NCI-H2227 (cell line): Measurements from ENCODE around the gene COG5.
A peak's percentile ranks its signal among the peaks of the same experiment; 100 is the strongest.
"Not testable (repeated sequence)": the region's sequence is repeated elsewhere in the genome, so short reads cannot be mapped to it uniquely, and the experiment has no call there.

Source experiments
- DNase-seq: peaks from one replicate; lab custom pipeline; 2025; ENCODE audit not compliant: unreplicated experiment; lab: John Stamatoyannopoulos, UW

The COG5 gene

GRCh38 chr7:107167483-107168232 is 396.1 kb downstream of the COG5 start:
- peak; percentile 67 for DNase-seq

GRCh38 chr7:107166736-107167426 is 396.8 kb downstream of the COG5 start:
- no peak for DNase-seq

GRCh38 chr7:107165341-107165740 is 398.4 kb downstream of the COG5 start:
- no peak for DNase-seq

- DNase-seq = no peak
Measured at GRCh38 chr7:107164092-107164491, 399.6 kb downstream of the COG5 start.

GRCh38 chr7:107162475-107162874 is 401.2 kb downstream of the COG5 start:
- DNase-seq = no peak

GRCh38 chr7:107161415-107161814 is 402.3 kb downstream of the COG5 start:
- no peak for DNase-seq

- no peak for DNase-seq
Measured at GRCh38 chr7:107160389-107160788, 403.3 kb downstream of the COG5 start.

GRCh38 chr7:107158028-107158427 is 405.7 kb downstream of the COG5 start:
- no peak for DNase-seq

- DNase-seq = no peak
Measured at GRCh38 chr7:107157091-107157490, 406.6 kb downstream of the COG5 start.

GRCh38 chr7:107155726-107156125 is 408.0 kb downstream of the COG5 start:
- not testable (repeated sequence) for DNase-seq

- no peak for DNase-seq
Measured at GRCh38 chr7:107154826-107155225, 408.9 kb downstream of the COG5 start.

GRCh38 chr7:107152011-107152410 is 411.7 kb downstream of the COG5 start:
- DNase-seq = no peak
